Pons (tissue), 1 donor: Measurements from ENCODE around the gene MEI4.

ENCODE experiments used
- DNase-seq: peaks from one replicate; pipeline ENCODE4 v3.0.0-alpha.2; 2016; ENCODE audit warnings: low spot score

MEI4 gene

DNA sequence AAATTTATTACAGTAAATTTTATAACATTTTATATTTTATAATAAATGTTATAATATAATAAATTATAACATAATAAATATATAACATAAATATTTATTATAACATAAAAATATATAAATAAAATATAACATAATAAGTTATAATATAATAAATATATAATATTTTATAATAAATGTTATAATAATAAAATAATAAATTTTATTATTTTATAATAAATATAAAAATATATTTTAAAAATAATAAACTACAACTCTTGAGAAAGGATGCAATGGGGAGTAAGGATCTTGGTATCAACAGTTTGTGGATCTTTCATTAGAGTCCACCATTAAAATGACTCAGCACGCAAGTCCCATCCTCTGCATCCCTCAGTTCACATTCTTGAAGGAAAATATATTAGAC is 312.6 kb downstream of the MEI4 start:
- DNase-seq, result no peak

- DNase-seq, result no peak
Observed at GRCh38 chr6:77972334-77972733, 319.5 kb downstream of the MEI4 start.
